ENCODE data around the gene TMEM94. TPM values are rescaled to one million over a fixed set of nuclear protein-coding genes. Genes with fewer than 3 reads are reported as not detected.

The TMEM94 gene
- total and polyA plus RNA-seq, 9 of the 15 experiments (the other 6 are each of a cell fraction or from before 2014, with no cell fraction given) = 0.35 to 48.1 (median 14.4) TPM

- TF ChIP-seq UBTF (IDR thresholded peaks at IDR 0.05; ENCODE audit: borderline replicate concordance in 1 of 2, low read depth in 2 of 2, low read length in 2 of 2) = 0 out of 4 replicates have a peak, but pooled peaks of 1 of the 2 experiments have one; percentile 66
- TF ChIP-seq MTA3 (IDR thresholded peaks at IDR 0.05; ENCODE audit: borderline replicate concordance) = 0 out of 2 replicates have a peak, but pooled peaks have one; percentile 30
- peak; percentile 92 for TF ChIP-seq GATA2 (CRISPR knock-in tag; IDR thresholded peaks at IDR 0.05)
- peak; percentile 96 for TF ChIP-seq SMARCE1 (IDR thresholded peaks at IDR 0.05)
- peak; percentile 95; the same call in 1 of the 2 replicates for TF ChIP-seq CC2D1A (IDR thresholded peaks at IDR 0.05)
- peak; percentile 46 for TF ChIP-seq TAF1 (IDR thresholded peaks at IDR 0.05; ENCODE audit: control insufficient read depth, extremely low read depth, insufficient read depth, low read length, severe bottlenecking)
- TF ChIP-seq PBX2 (CRISPR knock-in tag; IDR thresholded peaks at IDR 0.05; ENCODE audit: low read depth) = no peak
- TF ChIP-seq PBX2 (tag; conservative IDR thresholded peaks at IDR 0.05; ENCODE audit: low read depth) = 0 out of 2 replicates have a peak, but pooled peaks have one; percentile 48
- peak in 1 of 2 experiments; percentile 80; a peak in 2 of 4 replicates for TF ChIP-seq ZNF639 (CRISPR knock-in tag; conservative IDR thresholded peaks at IDR 0.05 in 1 of 2, IDR thresholded peaks at IDR 0.05 in 1 of 2)
- TF ChIP-seq PHF21A (IDR thresholded peaks at IDR 0.05; ENCODE audit: borderline replicate concordance, low read depth) = peak; percentile 84; the same call in 1 of the 2 replicates
- no peak for TF ChIP-seq NR2C2 (CRISPR knock-in tag; IDR thresholded peaks at IDR 0.05)
- TF ChIP-seq NR2C2 (tag; IDR thresholded peaks at IDR 0.05) = peak; percentile 35; the same call in 1 of the 2 replicates
- no peak for TF ChIP-seq ZSCAN32 (CRISPR knock-in tag; IDR thresholded peaks at IDR 0.05)
- TF ChIP-seq TAL1 (IDR thresholded peaks at IDR 0.05) = peak; percentile 95
Measured at GRCh38 chr17:75447951-75448856, 8.2 kb upstream of the TMEM94 start (continued).
